HUES64 (cell line): ENCODE results near the gene VSIR.

Source experiments
- H3K27ac ChIP-seq: 2 replicates; pipeline ENCODE4 v1.7.0; 2013; ENCODE audit warnings: low read depth, low read length, inconsistent platforms
- H3K27me3 ChIP-seq: 2 replicates; pipeline ENCODE4 v1.6.1; 2013; ENCODE audit warnings: mild to moderate bottlenecking, low read length; ENCODE audit not compliant: insufficient read depth
- H3K36me3 ChIP-seq: 2 replicates; pipeline ENCODE4 v1.6.1; 2013; ENCODE audit warnings: mild to moderate bottlenecking, low read length; ENCODE audit not compliant: insufficient read depth
- H3K4me1 ChIP-seq: 2 replicates; pipeline ENCODE4 v1.6.1; 2013; ENCODE audit warnings: mild to moderate bottlenecking, low read length, moderate library complexity; ENCODE audit not compliant: insufficient read depth
- H3K4me3 ChIP-seq: 2 replicates; pipeline ENCODE4 v1.5.1; 2013; ENCODE audit warnings: mild to moderate bottlenecking, low read length, moderate library complexity
- H3K9ac ChIP-seq: 2 replicates; pipeline ENCODE4 v1.6.1; 2013; ENCODE audit warnings: mild to moderate bottlenecking, low read depth, low read length
- H3K9me3 ChIP-seq: 2 replicates; pipeline ENCODE4 v1.6.1; 2013; ENCODE audit warnings: low read depth, low read length; ENCODE audit not compliant: insufficient read depth
- WGBS: fragments of 150-250, 120-280 bp; methylation state at CpG from one replicate; pipeline ENCODE4 v1.1.7; 2013; ENCODE audit warnings: missing lambda C conversion rate; 5-methylcytosine and 5-hydroxymethylcytosine counted together

The VSIR gene

DNA sequence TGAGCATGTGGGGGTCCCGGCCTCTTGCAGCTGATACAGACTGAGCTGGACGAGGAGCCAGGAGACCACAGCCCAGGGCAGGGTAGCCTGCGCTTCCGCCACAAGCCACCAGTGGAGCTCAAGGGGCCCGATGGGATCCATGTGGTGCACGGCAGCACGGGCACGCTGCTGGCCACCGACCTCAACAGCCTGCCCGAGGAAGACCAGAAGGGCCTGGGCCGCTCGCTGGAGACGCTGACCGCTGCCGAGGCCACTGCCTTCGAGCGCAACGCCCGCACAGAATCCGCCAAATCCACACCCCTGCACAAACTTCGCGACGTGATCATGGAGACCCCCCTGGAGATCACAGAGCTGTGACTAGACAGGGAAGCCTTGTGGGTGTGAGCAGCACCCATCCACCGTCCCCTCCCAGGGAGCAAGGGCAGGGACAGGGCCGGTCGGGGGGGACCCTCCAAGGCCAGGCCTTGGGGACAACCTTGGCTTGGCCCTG, 41.6 kb upstream of the VSIR start:
- Histone ChIP-seq H3K9ac (no peak overlapping the region), H3K4me1 (no peaks in the 10 kb centered on the region), H3K4me3 (no peak overlapping the region), H3K36me3 (peaks cover 44% of the 10 kb centered on the region), H3K27ac (no peak overlapping the region), H3K27me3 (no peaks in the 10 kb centered on the region), H3K9me3 (no peaks in the 10 kb centered on the region)
- 92% methylated on average over 26 of the region's 26 CpGs for WGBS

DNA sequence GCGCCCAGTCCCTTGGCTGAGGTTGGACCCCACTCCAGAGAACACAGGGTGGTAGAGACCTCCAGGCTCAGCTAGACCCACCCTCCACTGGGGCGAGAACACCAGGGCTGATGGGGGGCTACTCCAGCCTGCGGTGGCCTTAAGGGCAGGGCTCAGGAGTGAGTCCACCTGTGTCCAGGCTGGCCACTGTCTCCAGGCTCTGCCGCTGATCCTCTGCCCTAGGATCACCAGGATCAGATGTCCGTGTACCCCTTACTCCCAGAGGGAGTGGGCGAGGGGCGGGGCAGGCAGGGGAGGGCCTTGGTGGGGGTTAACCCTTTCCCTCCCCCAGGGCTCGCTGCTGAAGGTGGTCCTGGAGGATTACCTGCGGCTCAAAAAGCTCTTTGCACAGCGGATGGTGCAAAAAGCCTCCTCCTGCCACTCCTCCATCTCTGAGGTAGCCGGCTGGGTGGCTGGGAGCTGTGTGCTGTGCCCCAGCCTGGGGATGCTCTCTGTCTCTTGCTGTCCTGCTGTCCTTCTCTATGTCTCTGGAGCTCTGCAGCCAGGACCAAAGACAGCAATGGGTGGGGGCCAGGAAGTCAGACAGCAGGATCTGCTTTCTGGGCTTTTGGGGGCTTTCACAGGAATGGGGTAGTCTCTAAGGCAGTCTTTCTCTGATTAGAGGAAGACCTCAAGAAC, 39.7 kb upstream of the VSIR start:
- no peaks in the 10 kb centered on the region for H3K27me3 ChIP-seq
- no peaks in the 10 kb centered on the region for H3K9me3 ChIP-seq
- WGBS, result 75% methylated on average over 11 of the region's 11 CpGs
- no peak overlapping the region for H3K27ac ChIP-seq
- no peak overlapping the region for H3K9ac ChIP-seq
- H3K36me3 ChIP-seq, result peaks cover 25% of the 10 kb centered on the region
- no peak overlapping the region for H3K4me3 ChIP-seq
- no peaks in the 10 kb centered on the region for H3K4me1 ChIP-seq

DNA sequence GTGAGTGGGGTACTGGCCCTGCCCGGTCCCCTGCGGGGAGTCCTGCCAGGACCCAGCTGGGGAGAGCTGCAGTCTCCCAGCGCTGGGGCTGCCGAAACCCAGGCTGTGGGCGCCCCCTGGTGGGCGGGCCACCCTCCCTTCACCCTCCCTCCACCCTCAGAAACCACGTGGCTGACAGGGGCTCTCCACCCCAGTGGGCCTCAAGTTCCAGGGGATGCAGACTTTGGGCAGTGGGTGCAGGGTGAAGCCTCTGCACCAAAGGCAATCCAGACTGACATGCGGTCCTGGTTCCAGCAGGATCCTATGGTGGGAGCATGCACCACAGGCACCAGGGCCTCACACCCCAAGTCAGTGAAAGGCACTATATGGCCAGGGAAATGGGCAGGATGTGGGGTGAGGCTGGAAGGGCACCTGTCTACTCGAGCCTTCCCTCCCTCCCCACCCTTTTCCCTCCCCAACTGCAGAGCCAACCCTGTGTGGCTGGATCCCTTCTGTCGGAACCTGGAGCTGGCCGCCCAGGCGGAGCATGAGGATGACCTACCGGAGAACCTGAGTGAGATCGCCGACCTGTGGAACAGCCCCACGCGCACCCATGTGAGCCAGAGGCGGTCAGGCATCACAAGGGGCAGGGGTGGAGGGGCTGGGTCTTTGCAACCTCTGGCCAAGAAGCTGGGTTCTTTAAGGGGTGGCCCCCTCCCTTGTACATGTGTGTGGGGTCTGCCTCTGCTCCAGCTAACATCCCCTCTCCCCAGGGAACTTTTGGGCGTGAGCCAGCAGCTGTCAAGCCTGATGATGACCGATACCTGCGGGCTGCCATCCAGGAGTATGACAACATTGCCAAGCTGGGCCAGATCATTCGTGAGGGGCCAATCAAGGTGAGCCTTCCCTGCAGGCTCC, 38.9 kb upstream of the VSIR start:
- no peak overlapping the region for H3K27ac ChIP-seq
- 68% methylated on average over 22 of the region's 22 CpGs for WGBS
- H3K27me3 ChIP-seq, result no peaks in the 10 kb centered on the region
- peaks cover 17% of the 10 kb centered on the region for H3K36me3 ChIP-seq
- H3K4me1 ChIP-seq, result no peaks in the 10 kb centered on the region
- H3K9ac ChIP-seq, result no peak overlapping the region
- no peaks in the 10 kb centered on the region for H3K9me3 ChIP-seq
- H3K4me3 ChIP-seq, result no peak overlapping the region

DNA sequence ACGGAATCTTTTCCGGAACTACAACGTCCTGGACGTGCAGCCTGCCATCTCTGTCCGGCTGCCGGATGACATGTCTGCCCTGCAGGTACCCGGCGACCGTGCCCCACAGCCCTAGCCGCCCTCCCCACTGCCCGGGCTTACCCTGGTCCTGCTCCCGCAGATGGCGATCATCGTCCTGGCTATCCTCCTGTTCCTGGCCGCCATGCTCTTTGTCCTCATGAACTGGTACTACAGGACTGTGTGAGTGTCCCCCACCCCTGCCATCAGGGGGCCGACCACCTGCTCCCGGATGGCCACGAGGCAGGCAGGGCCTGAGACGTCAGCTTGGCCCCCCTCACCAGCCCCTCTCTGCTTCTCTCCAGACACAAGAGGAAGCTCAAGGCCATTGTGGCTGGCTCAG, 38.0 kb upstream of the VSIR start:
- Histone ChIP-seq H3K9ac (no peak overlapping the region), H3K36me3 (peaks cover 8% of the 10 kb centered on the region), H3K4me3 (no peak overlapping the region), H3K27me3 (no peaks in the 10 kb centered on the region), H3K4me1 (no peaks in the 10 kb centered on the region), H3K9me3 (no peaks in the 10 kb centered on the region), H3K27ac (no peak overlapping the region)
- WGBS, result 93% methylated on average over 19 of the region's 19 CpGs

DNA sequence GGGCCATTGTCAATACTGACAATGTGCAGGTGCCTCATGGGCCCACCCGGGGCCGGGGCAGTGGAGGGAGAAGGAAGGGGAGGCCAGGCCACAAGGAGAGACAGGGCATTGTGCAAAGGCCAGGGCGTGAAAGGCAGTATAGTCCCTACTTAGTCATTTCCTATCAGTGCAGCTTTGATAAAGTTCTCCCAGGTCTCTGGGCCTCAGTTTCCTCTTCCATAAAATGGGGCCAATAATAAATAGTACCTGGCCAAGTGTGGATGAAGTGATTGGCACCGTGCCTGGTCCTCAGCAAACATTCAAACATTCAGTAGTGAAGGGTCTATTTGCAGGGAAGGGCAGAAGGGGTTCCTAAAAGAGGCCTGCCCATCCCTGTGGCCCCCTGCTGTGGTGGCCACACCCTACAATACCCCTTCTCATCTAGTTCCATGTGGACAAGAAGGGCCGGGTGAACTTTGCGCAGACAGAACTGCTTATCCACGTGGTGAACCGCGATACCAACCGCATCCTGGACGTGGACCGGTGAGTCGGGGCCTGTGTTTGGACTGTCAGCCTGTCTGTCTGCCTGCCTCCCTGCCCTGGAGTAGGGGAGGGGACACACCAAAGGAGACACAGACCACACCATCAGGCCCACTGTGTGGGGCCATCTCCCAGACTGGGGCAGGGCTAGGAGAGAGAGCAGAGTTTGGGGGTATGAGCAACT, 36.9 kb upstream of the VSIR start:
- Histone ChIP-seq H3K36me3 (no peaks in the 10 kb centered on the region), H3K4me3 (no peak overlapping the region), H3K9me3 (no peaks in the 10 kb centered on the region), H3K9ac (no peak overlapping the region), H3K27me3 (0 out of 2 replicates have a peak, but pooled peaks cover 4% of the 10 kb centered on the region), H3K4me1 (no peaks in the 10 kb centered on the region), H3K27ac (no peak overlapping the region)
- 92% methylated on average over 13 of the region's 13 CpGs for WGBS

DNA sequence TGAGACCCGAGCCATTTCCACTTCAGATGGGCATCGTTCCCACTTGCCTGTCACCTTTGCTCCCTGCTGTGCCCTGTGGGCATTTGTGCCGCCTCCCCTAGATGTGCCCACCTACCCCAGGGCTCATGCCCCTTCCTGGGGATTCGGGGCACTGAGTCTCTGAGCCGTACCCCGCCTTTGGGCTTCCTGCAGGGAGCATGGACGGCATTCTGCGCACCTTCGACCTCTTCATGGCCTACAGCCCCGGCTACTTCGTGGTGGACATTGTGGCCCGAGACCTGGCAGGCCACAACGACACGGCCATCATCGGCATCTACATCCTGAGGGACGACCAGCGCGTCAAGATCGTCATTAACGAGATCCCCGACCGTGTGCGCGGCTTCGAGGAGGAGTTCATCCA, 36.3 kb upstream of the VSIR start:
- H3K4me3 ChIP-seq, result no peak overlapping the region

DNA sequence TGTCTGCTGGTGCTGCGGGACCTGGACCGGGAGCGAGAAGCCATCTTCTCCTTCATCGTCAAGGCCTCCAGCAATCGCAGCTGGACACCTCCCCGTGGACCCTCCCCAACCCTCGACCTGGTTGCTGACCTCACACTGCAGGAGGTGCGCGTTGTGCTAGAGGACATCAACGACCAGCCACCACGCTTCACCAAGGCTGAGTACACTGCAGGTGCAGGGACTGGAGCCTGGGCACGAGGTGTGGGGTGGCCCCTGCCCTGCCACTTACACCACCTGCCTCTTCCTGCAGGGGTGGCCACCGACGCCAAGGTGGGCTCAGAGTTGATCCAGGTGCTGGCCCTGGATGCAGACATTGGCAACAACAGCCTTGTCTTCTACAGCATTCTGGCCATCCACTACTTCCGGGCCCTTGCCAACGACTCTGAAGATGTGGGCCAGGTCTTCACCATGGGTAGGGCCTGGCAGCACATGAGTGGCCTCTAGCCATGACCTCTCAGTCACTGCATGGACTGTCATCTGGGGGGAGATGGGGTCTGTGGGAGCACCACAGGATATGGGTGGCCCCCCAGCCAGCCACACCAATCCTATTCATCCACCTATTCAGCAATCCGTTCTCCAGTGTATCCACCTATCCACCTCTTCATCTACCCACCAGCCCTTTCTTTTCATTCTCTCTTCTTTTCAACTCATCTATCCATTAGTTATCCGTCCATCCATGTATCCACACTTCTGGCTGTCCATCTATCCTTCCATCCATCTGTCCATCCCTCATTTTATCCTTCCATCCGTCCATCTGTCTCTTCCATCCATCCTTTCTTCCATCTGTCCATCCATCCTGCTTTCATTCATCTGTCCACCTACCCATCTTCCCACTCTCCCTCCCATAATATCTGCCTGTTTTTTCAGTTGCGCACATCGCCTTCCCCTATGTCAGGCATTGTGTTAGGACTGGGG, 34.5 kb upstream of the VSIR start:
- Histone ChIP-seq H3K27me3 (0 out of 2 replicates have a peak, but pooled peaks cover 8% of the 10 kb centered on the region), H3K9me3 (no peaks in the 10 kb centered on the region), H3K4me3 (no peak overlapping the region), H3K27ac (no peak overlapping the region), H3K36me3 (no peaks in the 10 kb centered on the region), H3K4me1 (no peaks in the 10 kb centered on the region), H3K9ac (no peak overlapping the region)
- 92% methylated on average over 21 of the region's 21 CpGs for WGBS

More for the DNA sequence above, 36.3 kb upstream of the VSIR start:
- WGBS, result 94% methylated on average over 25 of the region's 25 CpGs
- Histone ChIP-seq H3K9me3 (no peaks in the 10 kb centered on the region), H3K36me3 (no peaks in the 10 kb centered on the region), H3K4me1 (no peaks in the 10 kb centered on the region), H3K9ac (no peak overlapping the region), H3K27ac (no peak overlapping the region), H3K27me3 (0 out of 2 replicates have a peak, but pooled peaks cover 8% of the 10 kb centered on the region)

DNA sequence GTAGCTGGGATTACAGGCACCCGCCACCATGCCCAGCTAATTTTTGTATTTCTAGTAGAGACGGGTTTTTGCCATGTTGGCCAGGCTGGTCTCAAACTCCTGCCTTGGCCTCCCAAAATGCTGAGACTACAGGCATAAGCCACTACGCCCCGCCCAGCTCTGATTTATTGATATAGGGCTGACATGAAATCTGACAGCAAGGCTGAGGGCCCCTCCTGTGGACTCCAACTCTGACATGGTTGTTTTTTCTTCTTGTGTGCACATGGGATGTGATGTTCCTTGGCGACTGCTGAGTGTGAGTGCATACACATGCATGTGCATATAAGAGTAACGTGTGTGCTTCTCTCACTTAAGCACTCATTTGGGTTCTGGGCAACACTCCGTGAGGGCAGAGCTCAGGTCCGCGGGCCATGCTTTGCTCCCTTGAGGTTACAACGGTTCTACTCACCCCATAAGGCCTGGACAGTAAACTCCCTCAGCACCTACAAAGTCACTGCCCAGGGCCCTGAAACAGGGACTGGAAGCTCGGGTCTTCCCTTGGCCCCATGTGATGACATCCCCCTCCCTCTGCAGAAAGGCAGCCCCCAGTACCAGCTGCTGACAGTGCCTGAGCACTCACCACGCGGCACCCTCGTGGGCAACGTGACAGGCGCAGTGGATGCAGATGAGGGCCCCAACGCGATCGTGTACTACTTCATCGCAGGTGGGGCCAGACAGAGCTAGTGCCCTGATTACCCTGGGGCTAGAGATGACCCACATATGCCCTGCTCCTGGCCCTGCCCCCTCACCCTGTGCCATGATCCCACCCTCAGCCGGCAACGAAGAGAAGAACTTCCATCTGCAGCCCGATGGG, 33.6 kb upstream of the VSIR start:
- 93% methylated on average over 23 of the region's 23 CpGs for WGBS
- H3K36me3 ChIP-seq, result no peaks in the 10 kb centered on the region

DNA sequence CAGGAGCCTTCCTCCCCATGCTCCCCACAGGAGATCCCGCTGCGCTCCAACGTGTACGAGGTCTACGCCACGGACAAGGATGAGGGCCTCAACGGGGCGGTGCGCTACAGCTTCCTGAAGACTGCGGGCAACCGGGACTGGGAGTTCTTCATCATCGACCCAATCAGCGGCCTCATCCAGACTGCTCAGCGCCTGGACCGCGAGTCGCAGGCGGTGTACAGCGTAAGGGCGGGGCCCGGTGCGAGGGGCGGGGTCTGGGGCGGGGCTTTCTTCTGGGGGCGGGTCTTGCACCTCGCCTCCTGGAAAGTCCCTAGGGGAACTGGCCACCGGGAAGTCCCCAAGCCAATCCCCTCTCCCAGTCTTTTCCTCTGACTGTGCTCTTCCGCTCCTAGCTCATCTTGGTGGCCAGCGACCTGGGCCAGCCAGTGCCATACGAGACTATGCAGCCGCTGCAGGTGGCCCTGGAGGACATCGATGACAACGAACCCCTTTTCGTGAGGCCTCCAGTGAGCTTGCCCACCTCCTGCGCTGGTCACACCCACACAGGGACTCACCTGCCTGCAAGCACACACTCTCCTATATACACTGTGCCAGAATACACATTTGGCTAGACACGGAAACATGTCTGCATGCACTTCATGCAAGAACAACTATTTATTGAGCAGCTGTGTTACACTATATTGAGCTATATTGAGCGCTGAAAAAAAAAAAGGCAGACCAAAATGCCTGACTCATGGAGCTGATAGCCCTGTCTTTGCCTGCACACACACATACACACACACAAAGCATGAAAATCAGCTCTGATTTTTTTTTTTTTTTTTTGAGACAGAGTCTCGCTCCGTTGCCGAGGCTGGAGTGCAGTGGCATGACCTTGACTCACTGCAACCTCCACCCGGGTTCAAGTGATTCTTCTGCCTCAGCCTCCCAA, 32.7 kb upstream of the VSIR start:
- Histone ChIP-seq H3K4me1 (no peaks in the 10 kb centered on the region), H3K9me3 (no peaks in the 10 kb centered on the region), H3K9ac (no peak overlapping the region), H3K4me3 (peak overlapping the region; percentile 27; the same call in 1 of the 2 replicates), H3K27me3 (0 out of 2 replicates have a peak, but pooled peaks cover 8% of the 10 kb centered on the region), H3K36me3 (no peaks in the 10 kb centered on the region), H3K27ac (no peak overlapping the region)
- WGBS, result 85% methylated on average over 41 of the region's 41 CpGs

More for the DNA sequence above, 33.6 kb upstream of the VSIR start:
- Histone ChIP-seq H3K9ac (no peak overlapping the region), H3K4me3 (no peak overlapping the region), H3K4me1 (no peaks in the 10 kb centered on the region), H3K27ac (no peak overlapping the region), H3K9me3 (no peaks in the 10 kb centered on the region), H3K27me3 (0 out of 2 replicates have a peak, but pooled peaks cover 8% of the 10 kb centered on the region)
